IPS-15b (cell line): ENCODE data around the gene COX7A2.

Experiments used
- H3K27me3 ChIP-seq: one replicate; pipeline ENCODE4 v1.6.1; 2013; ENCODE audit warnings: low read length; ENCODE audit not compliant: control insufficient read depth, insufficient read depth
- H3K36me3 ChIP-seq: one replicate; pipeline ENCODE4 v1.6.1; 2013; ENCODE audit warnings: low read length; ENCODE audit not compliant: control insufficient read depth, insufficient read depth
- H3K4me1 ChIP-seq: one replicate; pipeline ENCODE4 v1.6.1; 2013; ENCODE audit warnings: mild to moderate bottlenecking, low read length; ENCODE audit not compliant: control insufficient read depth, insufficient read depth
- H3K4me3 ChIP-seq: one replicate; pipeline ENCODE4 v1.5.1; 2013; ENCODE audit warnings: low read depth, low read length
- H3K9ac ChIP-seq: one replicate; pipeline ENCODE4 v1.6.1; 2013; ENCODE audit warnings: low read depth, mild to moderate bottlenecking, low read length
- H3K9me3 ChIP-seq: one replicate; pipeline ENCODE4 v1.6.1; 2013; ENCODE audit warnings: mild to moderate bottlenecking, low read length; ENCODE audit not compliant: control insufficient read depth, insufficient read depth

Gene COX7A2

DNA sequence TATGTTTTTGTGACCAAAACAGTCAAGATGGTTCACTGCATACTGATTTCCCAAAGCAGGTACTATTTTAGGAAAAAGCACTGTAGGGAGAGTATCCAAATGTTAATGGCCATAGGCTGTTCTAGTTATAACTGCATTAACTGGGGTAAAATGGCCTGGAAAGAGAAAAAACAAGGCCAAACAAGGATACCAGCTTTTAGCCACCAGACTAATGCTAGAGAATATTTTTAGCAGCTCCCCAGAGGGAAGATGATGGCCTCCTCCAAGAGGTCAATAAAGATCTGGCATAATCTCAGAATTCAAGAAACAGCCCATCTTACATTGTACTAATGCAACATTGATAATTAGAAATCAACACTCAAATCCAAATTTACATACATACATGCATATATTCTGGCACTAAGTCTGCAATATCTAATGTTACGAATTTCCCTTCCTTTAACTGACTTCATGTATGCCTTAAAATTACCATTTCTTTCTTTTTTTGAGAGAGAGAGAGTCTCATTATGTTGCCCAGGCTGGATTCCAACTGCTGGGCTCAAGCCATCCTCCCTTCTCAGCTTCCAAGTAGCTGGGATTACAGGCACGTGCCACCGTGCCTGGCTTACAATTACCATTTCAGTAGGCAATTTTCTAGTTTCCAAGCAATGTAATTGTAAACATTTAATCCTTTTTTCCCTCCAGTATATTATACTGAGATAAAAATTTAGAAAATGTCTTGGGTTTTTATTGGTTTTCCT lies 9.3 kb downstream of the COX7A2 start:
- no peak overlapping the region for H3K4me3 ChIP-seq
- H3K4me1 ChIP-seq, result peaks cover 10% of the 10 kb centered on the region
- no peaks in the 10 kb centered on the region for H3K27me3 ChIP-seq
- peaks cover 7% of the 10 kb centered on the region for H3K36me3 ChIP-seq
- no peaks in the 10 kb centered on the region for H3K9me3 ChIP-seq
- H3K9ac ChIP-seq, result no peak overlapping the region

DNA sequence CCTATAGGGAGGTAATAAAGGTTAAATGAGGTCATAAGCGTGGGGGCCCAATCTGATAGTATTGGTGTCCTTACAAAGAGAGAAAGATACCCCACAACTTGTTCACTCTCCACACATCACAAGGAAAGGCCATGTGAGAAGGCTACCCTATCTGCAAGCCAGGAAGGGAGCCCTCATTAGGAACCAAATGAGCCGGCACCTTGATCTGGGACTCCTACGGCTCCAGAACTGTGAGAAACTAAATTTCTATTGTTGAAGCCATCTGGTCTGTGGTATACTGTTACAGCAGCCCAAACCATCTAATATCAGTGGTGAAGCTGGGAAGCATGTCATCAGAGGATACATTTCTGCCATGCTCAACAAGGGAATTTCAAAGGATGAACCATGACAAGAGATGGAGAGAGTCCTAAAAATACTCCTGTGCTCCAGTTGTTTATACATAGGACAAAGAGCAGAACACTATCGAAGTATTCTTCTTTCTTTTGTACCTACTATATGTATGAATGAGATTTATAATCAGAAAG lies 10.4 kb downstream of the COX7A2 start:
- no peak overlapping the region for H3K4me3 ChIP-seq
- no peaks in the 10 kb centered on the region for H3K9me3 ChIP-seq
- H3K36me3 ChIP-seq, result no peaks in the 10 kb centered on the region
- H3K9ac ChIP-seq, result no peak overlapping the region
- peaks cover 10% of the 10 kb centered on the region for H3K4me1 ChIP-seq
- no peaks in the 10 kb centered on the region for H3K27me3 ChIP-seq

DNA sequence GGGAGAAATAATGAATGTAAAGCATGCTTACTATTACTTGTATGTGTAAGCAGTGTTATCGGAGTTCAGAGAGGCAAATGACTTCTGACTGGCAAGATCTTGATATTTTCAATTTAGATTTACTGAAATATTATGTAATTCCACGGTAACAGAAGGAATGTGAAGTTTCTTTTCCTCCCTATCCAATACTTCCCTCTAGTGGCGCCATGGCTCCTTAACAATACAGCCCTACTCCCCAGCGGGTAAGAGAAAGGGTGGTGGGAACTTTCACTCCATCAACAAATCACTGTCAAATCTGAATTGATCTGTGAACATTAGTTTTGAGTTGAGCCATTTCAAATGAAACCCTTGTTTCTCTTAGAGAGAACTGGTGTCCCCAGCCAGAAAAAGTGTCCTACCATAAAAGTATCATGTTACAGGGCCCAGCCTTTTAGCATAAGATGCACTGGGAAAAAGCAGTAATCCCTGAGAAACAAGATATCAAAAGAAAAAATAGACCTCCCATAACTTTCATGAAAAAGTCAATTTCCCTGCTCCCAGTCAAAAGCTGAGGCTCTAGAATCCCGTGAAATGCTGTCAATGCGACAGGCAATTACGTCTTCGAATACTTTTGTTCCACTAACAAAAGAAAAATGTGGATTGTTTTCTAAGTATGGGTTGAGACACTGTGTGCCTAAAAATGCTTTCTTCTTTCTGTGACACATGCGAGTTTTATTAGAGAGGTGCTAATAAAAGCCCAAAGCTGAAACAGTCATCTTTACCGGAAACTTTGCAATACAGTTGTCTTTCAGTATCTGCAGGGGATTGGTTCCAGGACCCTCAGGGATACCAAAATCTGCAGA lies 12.9 kb downstream of the COX7A2 start:
- Histone ChIP-seq H3K36me3 (no peaks in the 10 kb centered on the region), H3K9me3 (no peaks in the 10 kb centered on the region), H3K4me1 (peaks cover 10% of the 10 kb centered on the region), H3K27me3 (no peaks in the 10 kb centered on the region), H3K9ac (no peak overlapping the region), H3K4me3 (no peak overlapping the region)

DNA sequence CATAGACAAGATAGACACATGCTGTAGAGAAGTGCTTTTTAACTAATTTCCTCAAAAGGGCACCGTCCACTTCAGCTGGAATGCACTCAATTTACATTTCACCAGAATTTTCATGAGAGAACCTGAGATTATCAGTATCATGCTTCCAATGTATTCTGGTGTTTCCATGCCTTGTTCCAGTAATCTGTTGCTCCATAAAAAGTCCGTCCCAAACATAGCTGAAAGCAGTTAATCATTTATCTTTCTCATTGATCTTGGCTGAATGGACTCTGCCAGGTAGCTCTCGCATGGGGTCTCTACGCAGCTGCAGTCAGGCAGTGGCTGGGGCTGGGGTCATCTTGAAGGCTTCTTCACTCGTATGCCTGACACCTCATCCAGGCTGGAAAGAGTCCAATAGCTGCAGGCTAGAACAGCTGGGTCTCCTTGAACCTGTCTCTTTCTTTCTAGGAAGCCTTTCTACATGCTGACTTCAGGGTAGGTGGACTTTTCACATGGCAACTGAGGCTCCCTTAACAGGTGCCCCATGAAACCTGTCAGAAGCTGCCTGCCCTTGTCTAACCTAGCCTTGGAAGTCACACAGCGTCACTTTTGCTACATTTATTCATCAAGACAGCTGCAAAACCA lies 19.2 kb downstream of the COX7A2 start:
- Histone ChIP-seq H3K4me3 (no peak overlapping the region), H3K36me3 (no peaks in the 10 kb centered on the region), H3K9me3 (no peaks in the 10 kb centered on the region), H3K27me3 (no peaks in the 10 kb centered on the region), H3K9ac (no peak overlapping the region), H3K4me1 (peaks cover 5% of the 10 kb centered on the region)

DNA sequence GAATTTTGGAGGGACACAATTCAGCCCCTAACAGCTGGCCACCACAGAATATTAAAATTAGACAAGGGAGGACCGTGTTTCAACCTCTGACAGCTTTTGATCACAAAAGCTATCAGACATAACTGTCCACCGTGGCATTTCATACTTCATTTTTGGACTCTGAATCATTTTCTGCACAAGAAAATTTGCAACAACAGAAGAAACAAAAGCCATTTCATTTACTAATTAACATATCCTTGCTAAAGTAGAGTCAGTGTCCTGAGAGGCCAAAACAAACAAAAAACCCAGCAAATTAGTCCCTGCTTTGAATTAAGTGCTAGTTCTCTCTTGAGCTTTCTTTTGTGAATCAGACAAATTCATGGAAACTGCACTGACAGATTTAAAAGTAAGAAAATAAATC lies 20.2 kb downstream of the COX7A2 start:
- H3K27me3 ChIP-seq, result no peaks in the 10 kb centered on the region
- peaks cover 5% of the 10 kb centered on the region for H3K4me1 ChIP-seq
- H3K9me3 ChIP-seq, result no peaks in the 10 kb centered on the region
- no peaks in the 10 kb centered on the region for H3K36me3 ChIP-seq
- H3K4me3 ChIP-seq, result no peak overlapping the region
- no peak overlapping the region for H3K9ac ChIP-seq

DNA sequence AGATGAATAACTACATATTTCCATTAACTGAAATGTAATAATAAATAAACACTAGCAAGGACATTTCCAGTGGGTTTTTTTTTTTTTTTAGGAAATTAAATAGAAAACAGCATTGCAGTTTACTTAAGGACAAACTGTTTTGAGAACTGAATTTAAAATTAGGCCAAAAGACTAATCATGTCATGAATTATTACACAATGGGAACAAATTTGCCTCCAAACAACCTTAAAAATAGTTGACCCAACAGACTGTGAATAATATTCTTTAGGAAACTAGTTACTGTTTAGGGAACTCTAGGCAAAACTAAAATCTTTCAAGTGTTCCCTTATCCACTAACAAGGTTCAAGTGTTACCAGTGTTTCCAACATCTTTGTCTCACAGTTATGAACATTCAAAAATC lies 21.3 kb downstream of the COX7A2 start:
- peaks cover 5% of the 10 kb centered on the region for H3K4me1 ChIP-seq
- H3K27me3 ChIP-seq, result no peaks in the 10 kb centered on the region
- H3K36me3 ChIP-seq, result no peaks in the 10 kb centered on the region
- H3K9me3 ChIP-seq, result no peaks in the 10 kb centered on the region
- no peak overlapping the region for H3K4me3 ChIP-seq
- H3K9ac ChIP-seq, result no peak overlapping the region

DNA sequence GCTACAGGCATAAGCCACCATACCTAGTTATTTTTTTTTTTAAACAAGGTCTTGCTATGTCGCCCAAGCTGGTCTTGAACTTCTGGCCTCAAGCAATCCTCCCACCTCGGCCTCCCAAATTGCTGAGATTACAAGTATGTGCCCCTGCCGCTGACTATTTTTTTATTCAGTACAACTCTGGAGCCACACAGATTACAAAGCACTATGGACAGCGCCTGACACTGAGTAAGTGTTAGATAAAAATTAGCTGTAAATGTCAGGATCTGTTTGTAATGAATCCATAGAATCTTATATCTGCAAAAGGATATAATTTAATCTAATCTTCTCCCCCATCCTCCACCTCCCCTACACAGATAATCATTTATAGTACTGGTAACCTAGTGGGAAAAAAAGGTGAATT lies 22.5 kb downstream of the COX7A2 start:
- Histone ChIP-seq H3K9ac (no peak overlapping the region), H3K9me3 (no peaks in the 10 kb centered on the region), H3K36me3 (no peaks in the 10 kb centered on the region), H3K4me3 (no peak overlapping the region), H3K27me3 (no peaks in the 10 kb centered on the region), H3K4me1 (peaks cover 3% of the 10 kb centered on the region)

DNA sequence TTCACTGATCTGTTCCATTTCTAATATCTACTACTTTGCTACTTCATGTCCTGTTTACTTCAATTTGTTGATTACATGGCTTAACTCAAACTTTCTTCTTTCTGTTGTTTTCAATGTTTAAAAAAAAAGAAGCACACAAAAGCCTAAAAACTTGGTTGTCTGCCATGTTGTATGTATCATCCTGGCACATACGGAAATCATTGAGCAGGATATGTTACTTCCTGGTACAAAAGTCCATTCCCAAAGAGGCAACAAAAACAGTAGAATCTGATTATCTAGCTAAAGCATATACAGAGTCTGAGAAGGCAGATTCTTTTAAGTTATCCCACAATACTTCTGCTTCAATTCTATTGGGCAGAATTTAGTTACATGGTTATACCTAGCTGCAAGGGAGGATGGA lies 23.2 kb downstream of the COX7A2 start:
- H3K9me3 ChIP-seq, result no peaks in the 10 kb centered on the region
- H3K9ac ChIP-seq, result no peak overlapping the region
- no peaks in the 10 kb centered on the region for H3K36me3 ChIP-seq
- no peaks in the 10 kb centered on the region for H3K27me3 ChIP-seq
- H3K4me1 ChIP-seq, result peaks cover 3% of the 10 kb centered on the region
- no peak overlapping the region for H3K4me3 ChIP-seq

DNA sequence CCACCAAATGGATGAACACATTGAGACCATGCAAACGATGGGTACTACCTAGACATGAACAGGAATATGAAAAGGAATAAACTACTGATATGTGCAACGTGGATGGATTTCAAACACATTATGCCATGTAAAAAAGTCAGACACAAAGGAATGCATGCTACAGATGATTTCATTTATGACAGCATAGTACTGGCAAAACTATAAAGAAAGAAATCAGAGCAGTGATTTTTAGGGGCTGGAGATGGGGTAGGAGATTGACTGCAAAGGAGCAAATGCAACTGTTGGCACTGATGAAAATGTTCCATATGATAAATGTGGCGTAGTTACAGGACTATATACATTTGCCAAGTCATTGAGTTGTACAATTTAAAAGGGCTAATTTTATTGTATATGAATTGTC lies 24.3 kb downstream of the COX7A2 start:
- Histone ChIP-seq H3K4me3 (no peak overlapping the region), H3K9ac (no peak overlapping the region), H3K9me3 (no peaks in the 10 kb centered on the region), H3K36me3 (no peaks in the 10 kb centered on the region), H3K27me3 (no peaks in the 10 kb centered on the region), H3K4me1 (peaks cover 3% of the 10 kb centered on the region)

DNA sequence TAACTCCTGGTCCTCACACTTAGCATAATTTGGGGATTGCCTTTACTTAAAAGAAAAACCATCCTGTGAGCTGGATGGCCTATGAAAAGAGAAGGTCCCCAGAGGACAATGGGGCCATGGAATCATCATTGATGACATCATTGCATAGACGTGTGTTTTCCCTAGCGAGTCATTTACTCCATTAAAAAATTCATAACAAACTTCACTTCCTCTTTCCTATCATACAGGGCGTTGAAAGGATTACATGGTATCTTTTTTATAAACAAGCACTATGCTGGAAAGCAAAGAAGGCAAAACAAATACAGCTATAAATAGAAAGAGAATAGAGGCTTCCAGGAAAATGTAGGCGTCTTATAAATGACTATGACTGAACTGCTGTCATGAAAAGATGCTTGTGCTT lies 26.4 kb downstream of the COX7A2 start:
- Histone ChIP-seq H3K4me1 (peaks cover 3% of the 10 kb centered on the region), H3K4me3 (no peak overlapping the region), H3K27me3 (no peaks in the 10 kb centered on the region), H3K9me3 (no peaks in the 10 kb centered on the region), H3K36me3 (no peaks in the 10 kb centered on the region), H3K9ac (no peak overlapping the region)

DNA sequence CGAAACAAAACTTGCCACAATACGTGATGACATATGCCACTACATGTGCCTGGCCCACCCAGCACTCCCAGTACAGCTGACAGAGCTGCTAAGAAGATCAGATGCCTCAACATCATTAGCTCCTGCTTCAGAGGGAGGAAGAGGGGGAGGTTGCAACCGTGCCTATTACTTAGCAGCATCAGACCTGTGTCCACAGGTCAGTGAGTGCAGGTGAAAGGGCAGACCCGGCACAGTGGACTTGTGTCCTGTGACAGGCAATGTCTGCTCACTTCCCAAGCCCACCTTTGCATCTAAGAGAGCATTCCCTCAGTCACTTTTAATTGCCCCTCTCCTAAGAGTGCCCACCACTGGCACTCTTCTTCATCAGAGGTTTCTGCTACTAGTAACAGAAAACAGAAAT lies 28.3 kb downstream of the COX7A2 start:
- Histone ChIP-seq H3K4me1 (peaks cover 5% of the 10 kb centered on the region), H3K4me3 (no peak overlapping the region), H3K27me3 (no peaks in the 10 kb centered on the region), H3K9ac (no peak overlapping the region), H3K36me3 (no peaks in the 10 kb centered on the region), H3K9me3 (no peaks in the 10 kb centered on the region)
